NCI-H2107 (cell line): ENCODE data around the gene SSU72.

ENCODE experiments used
- DNase-seq: peaks from one replicate; lab custom pipeline; 2025; lab: John Stamatoyannopoulos, UW

The SSU72 gene

DNA sequence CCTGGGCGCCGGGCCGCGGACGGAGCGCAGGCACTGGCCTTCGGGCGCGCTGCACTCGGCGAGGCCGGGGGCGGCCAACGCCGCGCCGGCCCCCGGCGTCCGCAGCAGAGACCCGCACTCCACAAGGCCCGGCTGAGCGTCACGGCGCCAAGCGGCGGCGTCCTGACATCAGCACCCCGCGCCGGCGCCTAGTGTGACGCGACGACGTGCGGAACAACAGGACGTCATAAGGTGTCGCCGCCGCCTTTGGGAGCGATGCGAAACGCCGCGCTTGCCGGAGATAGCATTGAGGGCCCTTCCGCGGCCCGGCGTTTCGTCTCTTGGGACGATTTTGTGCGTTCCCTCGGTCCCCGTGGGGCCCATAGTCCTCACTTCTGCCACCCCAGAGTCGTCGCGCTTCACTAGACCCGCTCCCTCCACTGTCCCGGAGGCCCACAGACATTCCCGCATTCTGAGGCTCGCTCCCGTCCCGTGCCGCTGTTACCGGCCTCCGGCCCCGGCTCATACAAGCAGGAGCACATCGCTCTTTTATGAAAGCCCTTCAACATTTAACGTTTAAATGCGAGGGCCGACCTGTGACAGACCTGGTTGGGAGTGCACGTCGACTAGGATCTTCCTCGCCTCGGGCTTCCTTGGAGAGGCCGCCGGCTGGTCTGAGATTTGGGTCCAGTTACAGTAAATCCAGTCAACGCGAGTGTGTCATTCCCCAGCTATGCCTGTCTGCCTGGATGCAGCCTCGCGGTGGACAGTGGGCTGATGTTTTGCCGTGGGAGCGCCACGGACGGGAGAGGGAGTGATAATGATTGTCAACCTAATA lies at the start of gene SSU72:
Gene SSU72, minus strand, starts transcription at position 143 of the 817 bp plus-strand sequence. CDS start 306 bp downstream, outside the sequence.
- peak; percentile 6 for DNase-seq

DNA sequence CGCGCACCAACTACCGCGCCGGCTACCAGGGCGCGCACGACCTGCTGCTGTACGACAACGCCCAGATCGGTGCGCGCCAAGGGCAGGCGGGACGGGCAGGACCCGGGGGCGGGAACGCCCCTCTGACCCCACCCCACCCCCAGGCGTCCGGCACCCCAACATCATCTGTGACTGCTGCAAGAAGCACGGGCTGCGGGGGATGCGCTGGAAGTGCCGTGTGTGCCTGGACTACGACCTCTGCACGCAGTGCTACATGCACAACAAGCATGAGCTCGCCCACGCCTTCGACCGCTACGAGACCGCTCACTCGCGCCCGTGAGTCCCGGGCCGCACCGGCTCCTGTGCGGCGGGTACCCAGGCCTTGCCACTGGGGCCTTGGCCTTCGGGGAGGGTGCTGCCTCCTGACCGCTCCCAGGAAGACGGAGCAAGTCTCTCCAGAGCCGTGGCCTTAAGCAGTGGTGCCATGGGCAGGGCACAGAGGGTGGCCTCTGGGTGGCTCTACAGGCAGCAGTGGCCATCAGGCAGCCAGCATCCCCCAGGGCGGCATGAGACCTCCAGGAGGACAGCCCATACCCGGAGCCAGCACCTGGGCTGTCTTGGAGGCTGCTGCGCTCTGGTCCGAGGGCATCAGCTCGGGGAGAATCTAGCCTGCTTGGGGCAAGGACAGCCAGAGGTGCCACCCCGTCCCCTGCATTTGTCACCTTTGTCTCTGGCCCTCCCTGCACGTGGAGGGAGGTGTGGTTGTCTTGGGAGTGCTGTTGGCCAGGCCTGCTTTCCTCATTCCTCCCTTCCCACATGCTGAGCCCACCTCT lies 49.2 kb upstream of the SSU72 start:
- DNase-seq = no peak

DNA sequence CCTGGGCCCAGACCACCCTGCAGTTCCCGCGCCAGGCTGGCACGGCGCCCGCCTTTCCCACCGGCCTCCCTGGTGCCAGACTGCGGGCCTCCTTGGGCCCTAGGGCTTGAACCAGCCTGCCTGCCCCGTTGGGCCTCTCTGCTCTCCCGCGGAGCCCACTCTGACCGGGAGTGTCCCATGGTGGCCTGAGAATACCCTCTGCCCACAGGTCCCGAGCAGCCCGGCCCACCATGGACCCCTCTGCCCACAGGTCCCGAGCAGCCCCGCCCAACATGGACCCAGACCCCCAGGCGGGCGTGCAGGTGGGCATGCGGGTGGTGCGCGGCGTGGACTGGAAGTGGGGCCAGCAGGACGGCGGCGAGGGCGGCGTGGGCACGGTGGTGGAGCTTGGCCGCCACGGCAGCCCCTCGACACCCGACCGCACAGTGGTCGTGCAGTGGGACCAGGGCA lies 48.5 kb upstream of the SSU72 start:
- no peak for DNase-seq

- DNase-seq = no peak
These were observed 48.1 kb upstream of the SSU72 start for GRCh38 chr1:1622788-1623094.

GRCh38 chr1:1622010-1622787 lies 47.5 kb upstream of the SSU72 start:
- no peak for DNase-seq

GRCh38 chr1:1621173-1622009 lies 46.7 kb upstream of the SSU72 start:
- DNase-seq = no peak

- DNase-seq = no peak
These were observed 45.9 kb upstream of the SSU72 start for GRCh38 chr1:1620433-1621139.

DNA sequence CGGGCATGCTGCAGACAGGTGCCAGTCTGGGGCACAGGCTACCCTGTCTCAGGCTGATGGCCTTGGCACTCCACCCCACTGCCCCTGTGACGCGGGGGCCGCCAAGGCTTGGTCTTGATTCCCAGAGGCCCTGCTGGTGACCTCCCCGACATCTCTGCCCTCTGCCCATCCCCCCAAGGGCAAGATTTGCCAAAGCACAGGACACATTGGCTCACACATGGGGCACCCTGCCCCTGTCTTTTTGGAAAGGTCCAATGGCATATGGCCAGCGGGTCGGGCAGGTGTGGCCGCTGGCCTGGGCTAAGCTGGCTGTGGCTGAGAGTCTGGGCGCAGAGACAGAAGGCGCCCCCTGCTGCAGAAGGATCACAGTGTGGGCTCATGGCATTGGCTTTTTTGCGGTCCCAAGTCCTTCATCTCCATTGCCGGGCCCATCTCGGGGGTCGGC lies 45.3 kb upstream of the SSU72 start:
- no peak for DNase-seq

DNA sequence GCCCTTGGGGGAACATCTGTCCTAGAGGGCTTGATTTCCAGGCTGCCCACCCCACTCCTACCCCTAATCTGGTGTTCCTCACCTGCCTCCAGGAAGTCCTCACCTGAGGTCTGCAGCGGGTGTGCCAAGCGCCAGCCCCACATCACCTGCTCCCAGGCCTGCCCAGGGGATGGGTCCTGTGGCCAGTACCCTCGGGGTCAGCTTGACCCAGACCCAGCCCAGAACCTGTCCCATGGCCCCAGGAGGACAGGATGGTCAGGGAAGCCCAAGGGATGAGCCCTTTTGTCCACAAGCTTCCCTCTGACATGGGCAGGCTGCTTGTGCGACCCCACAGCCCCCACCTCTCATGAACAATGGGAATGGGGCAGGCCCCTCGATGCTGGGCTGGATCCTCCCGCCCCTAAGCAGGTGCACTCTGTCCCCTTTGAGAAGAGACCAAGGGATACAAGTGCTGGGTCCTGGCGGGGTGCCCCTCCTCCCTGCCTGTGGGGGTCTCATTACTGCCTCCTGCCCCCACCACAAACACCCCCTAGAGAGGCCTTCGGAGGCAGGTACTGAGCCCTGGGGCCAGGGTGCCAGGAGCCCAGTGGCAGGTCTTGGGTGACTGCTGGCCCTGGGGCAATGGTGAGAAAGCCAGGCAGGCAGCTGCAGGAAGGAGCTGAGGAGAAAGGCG lies 43.9 kb upstream of the SSU72 start:
- DNase-seq = no peak

DNA sequence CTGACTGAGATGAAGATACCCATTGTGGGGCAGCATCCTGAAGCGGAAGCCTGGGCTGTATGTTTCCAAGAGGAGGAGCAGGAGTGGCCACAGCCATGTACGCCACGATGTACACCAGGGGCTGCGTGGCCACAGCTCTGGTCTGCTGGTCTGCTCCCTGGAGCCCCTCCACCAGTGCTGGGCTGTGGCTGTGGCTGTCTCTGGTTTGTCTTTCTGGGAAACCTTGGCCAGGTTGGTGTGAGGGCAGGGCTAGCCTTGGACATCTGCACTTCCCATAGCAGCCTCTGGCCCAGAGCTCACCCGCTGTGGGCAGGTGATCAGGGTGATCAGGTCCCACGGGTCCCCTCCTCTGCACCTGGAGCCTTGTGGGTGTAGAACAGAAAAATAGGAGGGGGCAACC lies 43.3 kb upstream of the SSU72 start:
- no peak for DNase-seq

GRCh38 chr1:1617516-1617915 lies 42.9 kb upstream of the SSU72 start:
- no peak for DNase-seq

DNA sequence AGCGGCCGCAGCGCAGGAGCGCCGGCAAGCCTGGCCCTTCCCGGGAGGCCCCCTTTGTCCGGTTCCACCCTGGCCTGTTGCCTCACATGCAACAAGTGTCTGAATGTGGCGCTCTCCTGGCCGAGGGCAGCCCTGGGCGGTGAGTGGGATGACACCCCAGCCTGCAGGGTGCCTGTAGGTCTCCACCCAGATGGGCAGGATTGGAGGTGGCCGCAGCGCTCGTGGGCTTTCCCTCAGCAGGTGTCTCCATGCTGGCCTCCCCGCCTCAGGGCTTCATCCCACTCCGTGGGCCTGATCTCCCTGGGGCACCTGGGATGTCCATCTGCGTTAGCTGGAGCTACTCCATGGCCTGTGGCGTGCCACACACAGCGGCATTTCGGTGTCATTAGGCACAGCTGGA lies 42.2 kb upstream of the SSU72 start:
- DNase-seq = no peak

DNA sequence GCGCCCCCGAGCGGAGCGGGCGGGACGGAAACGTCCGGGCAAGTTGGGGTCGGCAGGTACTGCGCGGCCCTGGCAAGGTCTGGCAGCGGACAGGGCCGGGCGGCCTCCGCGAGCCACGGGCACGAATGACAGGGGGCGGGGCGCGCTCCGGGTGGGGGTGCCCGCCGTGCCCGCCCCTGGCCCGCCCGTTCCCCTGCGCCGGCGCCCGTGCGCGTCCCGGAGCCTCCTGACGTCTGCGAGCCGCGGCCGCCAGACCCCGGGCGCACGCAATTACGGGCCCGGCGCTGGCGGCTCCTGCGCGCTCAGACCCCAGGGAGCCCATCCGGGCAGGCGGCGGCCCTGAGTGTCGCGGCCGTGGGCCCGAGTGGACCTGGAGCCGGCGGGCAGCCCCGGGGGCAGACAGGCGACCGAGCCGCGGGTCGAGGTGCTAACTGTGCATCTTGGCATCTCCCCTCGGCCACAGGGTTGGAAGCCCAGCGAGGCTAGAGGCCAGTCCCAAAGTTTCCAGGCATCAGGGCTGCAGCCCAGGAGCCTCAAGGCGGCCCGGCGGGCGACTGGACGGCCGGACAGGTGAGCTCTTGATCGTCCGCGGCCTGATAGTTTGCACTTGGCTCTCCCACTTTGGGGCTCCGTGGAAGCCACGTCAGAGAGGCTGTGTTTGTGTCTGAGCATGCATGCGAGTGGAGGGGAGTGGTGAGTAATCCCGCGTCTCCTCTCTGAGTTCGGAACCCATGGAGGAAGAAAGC lies 41.6 kb upstream of the SSU72 start:
- no peak for DNase-seq

DNA sequence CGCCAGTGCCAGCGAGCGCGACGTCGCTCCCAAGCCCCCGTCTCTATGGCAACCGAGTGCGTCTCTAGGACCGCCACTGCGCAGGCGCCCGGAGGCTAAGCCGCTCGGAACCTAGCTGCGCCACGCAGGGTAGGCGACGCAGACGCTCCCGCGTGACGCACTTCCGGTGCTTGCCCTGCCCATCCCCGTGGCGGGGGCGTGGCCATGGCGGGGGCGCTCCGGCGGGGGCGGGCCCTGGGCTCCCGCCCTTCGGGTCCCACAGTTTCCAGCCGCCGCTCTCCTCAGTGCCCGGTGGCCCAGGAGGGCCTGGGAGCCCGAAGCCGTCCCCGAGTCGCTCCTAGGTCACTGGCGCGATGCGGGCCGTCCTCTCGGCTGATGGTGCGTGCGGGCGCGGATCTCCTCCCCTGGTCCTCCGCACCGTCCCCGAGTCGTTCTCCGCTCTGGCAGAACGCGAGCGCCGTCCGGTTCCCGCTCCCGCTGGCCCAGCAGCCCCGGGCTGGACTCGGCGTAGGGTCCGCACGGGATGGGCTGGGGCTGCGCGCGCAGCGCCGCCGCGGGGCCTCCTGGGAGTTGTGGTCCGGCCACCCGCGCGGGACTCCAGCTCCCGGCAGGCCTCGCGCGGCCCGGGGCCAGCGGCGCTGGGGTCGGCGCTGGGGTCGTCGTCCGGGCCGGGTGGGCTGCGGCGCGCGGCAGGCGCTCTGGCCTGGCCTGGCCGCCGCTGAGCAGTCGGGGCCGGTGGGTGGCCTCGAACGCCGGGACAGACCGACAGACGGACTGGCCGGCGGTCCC lies 40.8 kb upstream of the SSU72 start, which contains the start of gene MIB2:
Gene MIB2, plus strand, starts transcription at position 245 of the 789 bp plus-strand sequence. CDS start 7,953 bp downstream, outside the sequence.
- DNase-seq = peak; percentile 11

- no peak for DNase-seq
These were observed 40.2 kb upstream of the SSU72 start for GRCh38 chr1:1614954-1615255.

DNA sequence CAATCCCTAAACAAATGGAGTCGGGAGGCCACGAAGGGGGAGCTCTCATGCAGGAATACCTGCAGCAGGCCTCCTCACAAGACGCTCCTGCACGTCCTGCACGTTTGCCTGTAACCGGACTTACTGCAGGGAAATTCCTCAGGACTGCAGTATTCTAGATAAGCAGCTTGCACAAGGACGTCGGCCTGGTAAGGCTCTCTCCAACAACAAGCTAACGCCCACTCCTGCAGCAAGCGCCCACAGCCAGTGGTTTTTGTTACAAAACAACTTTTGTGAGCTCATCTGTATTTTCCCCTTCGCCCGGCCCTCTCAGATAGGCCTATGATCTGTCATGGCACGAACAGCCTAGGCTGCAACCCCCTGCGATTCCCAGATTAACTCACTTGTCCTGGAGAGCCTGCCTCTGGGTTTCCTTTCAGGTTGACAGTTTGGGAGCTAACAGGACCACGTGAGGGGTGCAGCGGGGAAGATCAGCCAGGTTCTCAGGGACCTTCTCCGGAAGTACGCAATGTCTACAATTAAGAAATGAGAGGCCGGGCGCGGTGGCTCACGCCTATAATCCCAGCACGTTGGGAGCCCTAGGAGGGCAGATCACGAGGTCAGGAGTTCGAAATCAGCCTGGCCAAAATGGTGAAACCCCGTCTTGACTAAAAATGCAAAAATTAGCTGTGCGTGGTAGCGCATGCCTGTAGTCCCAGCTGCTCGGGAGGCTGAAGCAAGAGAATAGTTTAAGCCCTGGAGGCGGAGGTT lies 39.7 kb upstream of the SSU72 start:
- DNase-seq = no peak

- no peak for DNase-seq
These were observed 38.9 kb upstream of the SSU72 start for GRCh38 chr1:1613509-1614082.

- DNase-seq = no peak
These were observed 37.4 kb upstream of the SSU72 start for GRCh38 chr1:1612104-1612400.
